H1 (cell line): ENCODE measurements around the gene UBE2J1. TPM values are rescaled to one million over a fixed set of nuclear protein-coding genes. Genes with fewer than 3 reads are reported as not detected.

Experiments used
- GTF2F1 ChIP-seq: IDR thresholded peaks from 2 replicates; pipeline ENCODE4 v1.6.1; 2012; ENCODE audit warnings: low read depth, low read length, improper control_type of control experiment, borderline replicate concordance
- POLR2A ChIP-seq, 2 experiments: IDR thresholded peaks; 1 replicate in 1 of 2; 2 replicates in 1 of 2; pipeline ENCODE4 v1.6.1; 2011; ENCODE audit warnings: low read depth in 2 of 2, low read length in 2 of 2, mild to moderate bottlenecking in 2 of 2; ENCODE audit errors: control extremely low read depth in 1 of 2
- RNF2 ChIP-seq: fragments of 200-900, 300-1000 bp; sonication (generic); IDR thresholded peaks from 2 replicates; pipeline ENCODE4 v1.7.1; 2016; ENCODE audit warnings: borderline replicate concordance, low read depth, mild to moderate bottlenecking, antibody characterized with exemption, low read length; ENCODE audit not compliant: poor library complexity, severe bottlenecking; ENCODE audit errors: missing control alignments
- polyA plus RNA-seq, 7 experiments: library from polyadenylated mRNA; depleted of rRNA in 3 of 7; stranded (reverse) in 5 of 7; unstranded in 2 of 7; fragments of >200 nt in 5 of 7; fragments of 200-250 nt in 2 of 7; gene quantifications; 1 replicate in 5 of 7; 2 replicates in 1 of 7; 4 replicates in 1 of 7; pipeline versions ENCODE4 v1.2.1 to v1.2.3, GENCODE V29; 2011 to 2013; ENCODE audit warnings: missing spikeins in 2 of 7, mixed read lengths in 2 of 7
- total RNA-seq: library from RNA; stranded (reverse); fragmentation: NEBNext Ultra II Directional; extraction: Animal tissue kit (Norgen Biotek cat#: 25700); gene quantifications from 2 replicates; pipeline ENCODE4 v1.2.1, GENCODE V29; 2021

UBE2J1 gene
- total and polyA plus RNA-seq, 2 of the 8 experiments (the other 6 are each of a cell fraction or from before 2014, with no cell fraction given) = 8.5 to 15.2 TPM

GRCh38 chr6:89361171-89361570, 8.6 kb upstream of the UBE2J1 start (continued):
- TF ChIP-seq RNF2 (no peak), GTF2F1 (no peak), POLR2A (IDR thresholded peaks at IDR 0.05; ENCODE audit: control extremely low read depth in 1 of 2, low read depth in 2 of 2, low read length in 2 of 2) (no peak)
